ENCODE results near the gene ITGB5. TPM values are rescaled to one million over a fixed set of nuclear protein-coding genes. Genes with fewer than 3 reads are reported as not detected.

The ITGB5 gene
- total and polyA plus RNA-seq, 2 experiments from 2014 or later = 103 to 109 TPM

- H3K27ac ChIP-seq = peak overlapping the region; percentile 98
- WGBS (ENCODE audit: low lambda C conversion rate, missing lambda C conversion rate) = 98% methylated on average over 2 of the region's 2 CpGs
- no peaks in the 10 kb centered on the region for H4K20me1 ChIP-seq (ENCODE audit: insufficient read depth, poor library complexity, severe bottlenecking)
- no peaks in the 10 kb centered on the region for H3K9me3 ChIP-seq (ENCODE audit: low read depth)
- no peak for DNase-seq (ENCODE audit: low spot score)
- no peak overlapping the region for H3K4me2 ChIP-seq
- no peak overlapping the region for H2AFZ ChIP-seq
- H3K79me2 ChIP-seq = peaks cover 16% of the 10 kb centered on the region
- no peaks in the 10 kb centered on the region for H3K36me3 ChIP-seq (replicated peaks; ENCODE audit: insufficient read depth, low read depth)
- no peak overlapping the region for H3K4me3 ChIP-seq
- H3K9me2 ChIP-seq (replicated peaks; ENCODE audit: insufficient read depth) = no peaks in the 10 kb centered on the region
- peaks cover 44% of the 10 kb centered on the region for H3K4me1 ChIP-seq (ENCODE audit: insufficient read depth)
- no peaks in the 10 kb centered on the region for H3K27me3 ChIP-seq
- TF ChIP-seq CTCF (IDR thresholded peaks at IDR 0.05; ENCODE audit: poor library complexity) (no peak), EZH2 (IDR thresholded peaks at IDR 0.05; ENCODE audit: borderline replicate concordance) (no peak), EZH2phosphoT487 (IDR thresholded peaks at IDR 0.05; ENCODE audit: low read depth, severe bottlenecking, unreplicated experiment) (no peak)
Observed at GRCh38 chr3:124840331-124840730, 46.8 kb downstream of the ITGB5 start.

GRCh38 chr3:124839896-124840295, 47.3 kb downstream of the ITGB5 start:
- peaks cover 44% of the 10 kb centered on the region for H3K4me1 ChIP-seq (ENCODE audit: insufficient read depth)
- TF ChIP-seq EZH2 (IDR thresholded peaks at IDR 0.05; ENCODE audit: borderline replicate concordance) (no peak), EZH2phosphoT487 (IDR thresholded peaks at IDR 0.05; ENCODE audit: low read depth, severe bottlenecking, unreplicated experiment) (no peak), CTCF (IDR thresholded peaks at IDR 0.05; ENCODE audit: poor library complexity) (no peak)

GRCh38 chr3:124838963-124839362, 48.2 kb downstream of the ITGB5 start:
- H3K9me3 ChIP-seq (ENCODE audit: low read depth) = no peaks in the 10 kb centered on the region
- peaks cover 13% of the 10 kb centered on the region for H3K79me2 ChIP-seq
- 80% methylated on average over 3 of the region's 3 CpGs for WGBS (ENCODE audit: low lambda C conversion rate, missing lambda C conversion rate)

More at GRCh38 chr3:124839896-124840295, 47.3 kb downstream of the ITGB5 start:
- Histone ChIP-seq H3K9me3 (ENCODE audit: low read depth) (no peaks in the 10 kb centered on the region), H3K79me2 (peaks cover 16% of the 10 kb centered on the region), H3K4me2 (no peak overlapping the region), H3K36me3 (replicated peaks; ENCODE audit: insufficient read depth, low read depth) (no peaks in the 10 kb centered on the region), H3K4me3 (no peak overlapping the region), H3K27ac (peak overlapping the region; percentile 98), H3K9me2 (replicated peaks; ENCODE audit: insufficient read depth) (no peaks in the 10 kb centered on the region), H2AFZ (no peak overlapping the region), H3K27me3 (no peaks in the 10 kb centered on the region), H4K20me1 (ENCODE audit: insufficient read depth, poor library complexity, severe bottlenecking) (no peaks in the 10 kb centered on the region)
- DNase-seq (ENCODE audit: low spot score) = no peak

More at GRCh38 chr3:124838963-124839362, 48.2 kb downstream of the ITGB5 start:
- no peak for TF ChIP-seq CTCF (IDR thresholded peaks at IDR 0.05; ENCODE audit: poor library complexity)
- no peak for TF ChIP-seq EZH2phosphoT487 (IDR thresholded peaks at IDR 0.05; ENCODE audit: low read depth, severe bottlenecking, unreplicated experiment)
- TF ChIP-seq EZH2 (IDR thresholded peaks at IDR 0.05; ENCODE audit: borderline replicate concordance) = no peak
- no peak overlapping the region for H3K4me2 ChIP-seq
- no peak overlapping the region for H3K4me3 ChIP-seq
- H2AFZ ChIP-seq = no peak overlapping the region
- no peaks in the 10 kb centered on the region for H3K27me3 ChIP-seq
- H3K27ac ChIP-seq = peak overlapping the region; percentile 98
- DNase-seq (ENCODE audit: low spot score) = peak; percentile 42
- no peaks in the 10 kb centered on the region for H4K20me1 ChIP-seq (ENCODE audit: insufficient read depth, poor library complexity, severe bottlenecking)
- H3K4me1 ChIP-seq (ENCODE audit: insufficient read depth) = peaks cover 47% of the 10 kb centered on the region
- no peaks in the 10 kb centered on the region for H3K36me3 ChIP-seq (replicated peaks; ENCODE audit: insufficient read depth, low read depth)
- no peaks in the 10 kb centered on the region for H3K9me2 ChIP-seq (replicated peaks; ENCODE audit: insufficient read depth)

Data from hepatocyte (in vitro differentiated cells).